ENCODE measurements around the gene KRTAP12-4. TPM values are rescaled to one million over a fixed set of nuclear protein-coding genes. Genes with fewer than 3 reads are reported as not detected.

Gene KRTAP12-4
- polyA plus RNA-seq, 1 donor from 2014 or later = not detected

- TF ChIP-seq POLR2AphosphoS5 (IDR thresholded peaks at IDR 0.05) (no peak), MXI1 (conservative IDR thresholded peaks at IDR 0.05; ENCODE audit: poor library complexity, severe bottlenecking) (no peak), EZH2 (IDR thresholded peaks at IDR 0.05; ENCODE audit: borderline replicate concordance, insufficient read depth, low read length, poor library complexity, severe bottlenecking) (no peak), TAF1 (IDR thresholded peaks at IDR 0.05; ENCODE audit: low read depth) (no peak), REST (IDR thresholded peaks at IDR 0.05; ENCODE audit: borderline replicate concordance) (no peak), RAD21 (conservative IDR thresholded peaks at IDR 0.05) (no peak), EP300 (conservative IDR thresholded peaks at IDR 0.05; ENCODE audit: poor library complexity, severe bottlenecking) (no peak), SMC3 (conservative IDR thresholded peaks at IDR 0.05; ENCODE audit: poor library complexity) (no peak)
- TF ChIP-seq, protein P1, sequence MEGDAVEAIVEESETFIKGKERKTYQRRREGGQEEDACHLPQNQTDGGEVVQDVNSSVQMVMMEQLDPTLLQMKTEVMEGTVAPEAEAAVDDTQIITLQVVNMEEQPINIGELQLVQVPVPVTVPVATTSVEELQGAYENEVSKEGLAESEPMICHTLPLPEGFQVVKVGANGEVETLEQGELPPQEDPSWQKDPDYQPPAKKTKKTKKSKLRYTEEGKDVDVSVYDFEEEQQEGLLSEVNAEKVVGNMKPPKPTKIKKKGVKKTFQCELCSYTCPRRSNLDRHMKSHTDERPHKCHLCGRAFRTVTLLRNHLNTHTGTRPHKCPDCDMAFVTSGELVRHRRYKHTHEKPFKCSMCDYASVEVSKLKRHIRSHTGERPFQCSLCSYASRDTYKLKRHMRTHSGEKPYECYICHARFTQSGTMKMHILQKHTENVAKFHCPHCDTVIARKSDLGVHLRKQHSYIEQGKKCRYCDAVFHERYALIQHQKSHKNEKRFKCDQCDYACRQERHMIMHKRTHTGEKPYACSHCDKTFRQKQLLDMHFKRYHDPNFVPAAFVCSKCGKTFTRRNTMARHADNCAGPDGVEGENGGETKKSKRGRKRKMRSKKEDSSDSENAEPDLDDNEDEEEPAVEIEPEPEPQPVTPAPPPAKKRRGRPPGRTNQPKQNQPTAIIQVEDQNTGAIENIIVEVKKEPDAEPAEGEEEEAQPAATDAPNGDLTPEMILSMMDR (IDR thresholded peaks at IDR 0.05; ENCODE audit: poor library complexity, severe bottlenecking) = no peak
Measured at GRCh38 chr21:44684077-44684476, 29.6 kb upstream of the KRTAP12-4 start.

DNA sequence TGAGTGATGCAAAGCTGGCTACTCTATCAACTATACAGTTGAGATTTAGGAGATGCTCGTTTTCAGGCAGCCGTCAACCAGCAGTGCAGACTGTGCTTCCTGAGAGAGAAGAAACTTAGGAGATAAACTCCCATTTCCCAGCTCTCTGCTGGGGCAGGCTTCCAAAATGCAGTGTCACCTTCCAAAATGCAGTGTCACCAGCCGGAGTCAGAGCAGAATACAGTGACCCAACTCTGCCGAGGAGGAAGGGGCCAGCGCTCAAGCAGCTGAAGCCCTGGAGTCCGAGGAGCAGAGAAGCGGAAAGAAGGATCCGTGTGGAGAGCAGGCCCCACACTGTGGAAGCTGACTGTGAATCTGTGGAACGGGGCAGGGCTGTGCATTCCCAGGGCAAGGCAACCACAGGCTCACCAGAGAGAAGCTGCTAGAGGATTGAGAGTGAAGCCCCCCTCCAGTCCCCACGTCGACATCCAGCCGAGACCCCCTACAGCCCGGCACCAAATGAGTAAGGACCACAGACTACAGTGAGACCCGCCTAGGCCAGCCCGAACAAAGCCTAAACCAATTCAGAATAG, 28.2 kb upstream of the KRTAP12-4 start:
- Histone ChIP-seq H3K36me3 (ENCODE audit: insufficient read depth, low read length) (no peaks in the 10 kb centered on the region), H3K27me3 (ENCODE audit: insufficient read depth, low read depth, low read length) (no peaks in the 10 kb centered on the region), H3K4me2 (ENCODE audit: low read length) (no peak overlapping the region), H3F3A (ENCODE audit: insufficient read depth, low read length, poor library complexity, severe bottlenecking) (no peaks in the 10 kb centered on the region), H3K9me3 (ENCODE audit: low read length) (no peaks in the 10 kb centered on the region), H3K79me2 (replicated peaks; ENCODE audit: insufficient read depth, low read length) (no peaks in the 10 kb centered on the region), H3K4me3 (ENCODE audit: low read length) (no peak overlapping the region), H2AFZ (ENCODE audit: low read depth, low read length) (no peak overlapping the region), H3K9ac (ENCODE audit: low read length) (no peak overlapping the region), H3K27ac (ENCODE audit: low read length) (no peak overlapping the region), H3K9me2 (ENCODE audit: insufficient read depth, low read length) (no peaks in the 10 kb centered on the region), H4K20me1 (ENCODE audit: insufficient read depth) (no peaks in the 10 kb centered on the region)
- TF ChIP-seq POLR2AphosphoS5 (IDR thresholded peaks at IDR 0.05) = no peak
- TF ChIP-seq EZH2 (IDR thresholded peaks at IDR 0.05; ENCODE audit: borderline replicate concordance, insufficient read depth, low read length, poor library complexity, severe bottlenecking) = no peak
- TF ChIP-seq SMC3 (conservative IDR thresholded peaks at IDR 0.05; ENCODE audit: poor library complexity) = no peak
- no peak for TF ChIP-seq RAD21 (conservative IDR thresholded peaks at IDR 0.05)
- TF ChIP-seq MXI1 (conservative IDR thresholded peaks at IDR 0.05; ENCODE audit: poor library complexity, severe bottlenecking) = no peak
- no peak for TF ChIP-seq TAF1 (IDR thresholded peaks at IDR 0.05; ENCODE audit: low read depth)
- TF ChIP-seq, protein P1 (IDR thresholded peaks at IDR 0.05; ENCODE audit: poor library complexity, severe bottlenecking) = no peak
- TF ChIP-seq REST (IDR thresholded peaks at IDR 0.05; ENCODE audit: borderline replicate concordance) = no peak
- TF ChIP-seq EP300 (conservative IDR thresholded peaks at IDR 0.05; ENCODE audit: poor library complexity, severe bottlenecking) = no peak

More at GRCh38 chr21:44684077-44684476, 29.6 kb upstream of the KRTAP12-4 start:
- Histone ChIP-seq H3K36me3 (ENCODE audit: insufficient read depth, low read length) (no peaks in the 10 kb centered on the region), H3K9me3 (ENCODE audit: low read length) (no peaks in the 10 kb centered on the region), H3K9ac (ENCODE audit: low read length) (no peak overlapping the region), H3K27ac (ENCODE audit: low read length) (no peak overlapping the region), H3K27me3 (ENCODE audit: insufficient read depth, low read depth, low read length) (no peaks in the 10 kb centered on the region), H3K4me2 (ENCODE audit: low read length) (no peak overlapping the region), H3F3A (ENCODE audit: insufficient read depth, low read length, poor library complexity, severe bottlenecking) (no peaks in the 10 kb centered on the region), H3K4me3 (ENCODE audit: low read length) (no peak overlapping the region), H3K9me2 (ENCODE audit: insufficient read depth, low read length) (no peaks in the 10 kb centered on the region), H3K79me2 (replicated peaks; ENCODE audit: insufficient read depth, low read length) (no peaks in the 10 kb centered on the region), H2AFZ (ENCODE audit: low read depth, low read length) (no peak overlapping the region), H4K20me1 (ENCODE audit: insufficient read depth) (no peaks in the 10 kb centered on the region)

Data from neural cell (in vitro differentiated cells).